HCT116 (cell line): Measurements from ENCODE around the gene PCGF2. TPM values are rescaled to one million over a fixed set of nuclear protein-coding genes. Genes with fewer than 3 reads are reported as not detected.

Experiments used
- ATAC-seq: fragments of 200-7000 bp; cut with Tn5 transposase; 2 replicates; pipeline ENCODE4 v1.9.1; 2020; ENCODE audit warnings: mild to moderate bottlenecking, moderate library complexity
- Bru-seq: library from RNA; stranded (reverse); fragments of 400-500 nt; gene quantifications from one replicate; lab custom pipeline; 2021; lab: Mats Ljungman, UMichigan
- BruChase-seq, 2 experiments: library from RNA; stranded (reverse); fragments of 400-500 nt; gene quantifications; one replicate each; lab custom pipeline; 2021; lab: Mats Ljungman, UMichigan
- BruUV-seq: library from RNA; stranded (reverse); fragments of 400-500 nt; replicated peaks from 2 replicates; lab custom pipeline; 2021; lab: Mats Ljungman, UMichigan
- CTCF ChIA-PET: fragments of 300-600 bp; sonication (Branson Sonifier 250); formaldehyde crosslinking; loops from one replicate; lab custom pipeline; 2021; ENCODE audit warnings: antibody characterized with exemption; lab: Charles Lee
- POLR2A ChIA-PET: fragments of 300-600, 350-600 bp; sonication (Branson Sonifier 250); formaldehyde crosslinking; loops from one replicate; lab custom pipeline; 2021; ENCODE audit warnings: antibody characterized with exemption; lab: Charles Lee
- RAD21 ChIA-PET, 2 experiments: fragments of 300-600 bp; sonication (Branson Sonifier 250); formaldehyde crosslinking; loops; one replicate each; lab custom pipeline; 2023; ENCODE audit warnings: low total read pairs in 2 of 2; ENCODE audit not compliant: uncharacterized antibody in 2 of 2, unreplicated experiment in 2 of 2, low non-redundant PET in 1 of 2; lab: Charles Lee
- DNase-seq: peaks from one replicate; pipeline ENCODE4 v3.0.0-alpha.2; 2010; ENCODE audit warnings: low read depth, low spot score
- H2AFZ ChIP-seq: fragments of 200-600 bp; shearing (Covaris generic), sonication (generic); 2 replicates; pipeline ENCODE4 v1.6.1; 2017; ENCODE audit warnings: low read depth, mixed run types, mixed read lengths, antibody characterized with exemption, low read length; ENCODE audit not compliant: poor library complexity, severe bottlenecking
- H3K27ac ChIP-seq: 2 replicates; pipeline ENCODE4 v1.5.1; 2012; ENCODE audit warnings: low read depth, low read length
- H3K27me3 ChIP-seq: fragments of 200-600 bp; sonication (generic); 2 replicates; pipeline ENCODE4 v1.6.1; 2016; ENCODE audit warnings: mixed run types, low read length, mixed read lengths; ENCODE audit not compliant: insufficient read depth
- H3K36me3 ChIP-seq, 2 experiments: fragments of 200-500 bp in 1 of 2; fragments of 200-600 bp in 1 of 2; sonication (Bioruptor generic) in 1 of 2; sonication (generic) in 1 of 2; 2 replicates each; pipeline versions ENCODE4 v1.5.1 to v1.6.1; 2014 to 2016; ENCODE audit warnings: low read length in 2 of 2, inconsistent platforms in 1 of 2, mixed read lengths in 1 of 2, mixed run types in 1 of 2; ENCODE audit not compliant: insufficient read depth in 2 of 2, control insufficient read depth in 1 of 2
- H3K4me1 ChIP-seq, 2 experiments: fragments of 200-600 bp in 1 of 2; sonication (generic) in 1 of 2; 2 replicates each; pipeline versions ENCODE4 v1.5.1 to v1.6.1; 2012 to 2017; ENCODE audit warnings: low read length in 2 of 2, inconsistent platforms in 1 of 2, mild to moderate bottlenecking in 1 of 2, mixed read lengths in 1 of 2, mixed run types in 1 of 2, moderate library complexity in 1 of 2; ENCODE audit not compliant: insufficient read depth in 2 of 2, control insufficient read depth in 1 of 2
- H3K4me2 ChIP-seq: fragments of 200-600 bp; sonication (generic); 2 replicates; pipeline ENCODE4 v1.6.1; 2017; ENCODE audit warnings: mixed run types, low read length, mixed read lengths
- H3K4me3 ChIP-seq, 2 experiments: fragments of 200-600 bp in 1 of 2; sonication (generic) in 1 of 2; replicated peaks in 1 of 2; 2 replicates each; pipeline ENCODE4 v1.5.1; 2011 to 2016; ENCODE audit warnings: low read length in 2 of 2, control low read depth in 1 of 2, low read depth in 1 of 2, mild to moderate bottlenecking in 1 of 2, mixed read lengths in 1 of 2, mixed run types in 1 of 2
- H3K79me2 ChIP-seq: fragments of 200-600 bp; sonication (generic); 2 replicates; pipeline ENCODE4 v1.6.1; 2017; ENCODE audit warnings: mild to moderate bottlenecking, mixed run types, low read length, moderate library complexity, mixed read lengths; ENCODE audit not compliant: insufficient read depth
- H3K9ac ChIP-seq: fragments of 200-600 bp; sonication (generic); 2 replicates; pipeline ENCODE4 v1.6.1; 2016; ENCODE audit warnings: low read length, mixed read lengths
- H3K9me2 ChIP-seq: fragments of 200-600 bp; sonication (generic), shearing (Covaris generic); 2 replicates; pipeline ENCODE4 v1.6.1; 2017; ENCODE audit warnings: mixed run types, mild to moderate bottlenecking, moderate library complexity; ENCODE audit not compliant: insufficient read depth
- H3K9me3 ChIP-seq, 2 experiments: fragments of 200-500 bp in 1 of 2; fragments of 200-600 bp in 1 of 2; sonication (Bioruptor generic) in 1 of 2; sonication (generic) in 1 of 2; 2 replicates each; pipeline ENCODE4 v1.6.1; 2014 to 2017; ENCODE audit warnings: low read length in 2 of 2, mixed read lengths in 2 of 2, inconsistent platforms in 1 of 2, low read depth in 1 of 2, mild to moderate bottlenecking in 1 of 2, mixed run types in 1 of 2, moderate library complexity in 1 of 2; ENCODE audit not compliant: control insufficient read depth in 1 of 2, insufficient read depth in 1 of 2
- H4K20me1 ChIP-seq: fragments of 200-600 bp; sonication (generic), shearing (Covaris generic); 2 replicates; pipeline ENCODE4 v1.6.1; 2017; ENCODE audit warnings: mixed run types, mild to moderate bottlenecking, moderate library complexity; ENCODE audit not compliant: insufficient read depth
- CBX3 ChIP-seq: IDR thresholded peaks from 2 replicates; pipeline ENCODE4 v1.6.1; 2012; ENCODE audit warnings: low read depth
- CEBPB ChIP-seq: IDR thresholded peaks from 2 replicates; pipeline ENCODE4 v1.6.1; 2012; ENCODE audit warnings: low read depth
- EGR1 ChIP-seq: IDR thresholded peaks from 2 replicates; pipeline ENCODE4 v1.6.1; 2012; ENCODE audit warnings: low read depth
- ELF1 ChIP-seq: IDR thresholded peaks from 2 replicates; pipeline ENCODE4 v1.6.1; 2012; ENCODE audit warnings: low read depth, borderline replicate concordance
- EZH2 ChIP-seq: fragments of 200-600 bp; sonication (generic); IDR thresholded peaks from 2 replicates; pipeline ENCODE4 v1.6.1; 2017; ENCODE audit warnings: antibody characterized with exemption, mixed run types
- EZH2phosphoT487 ChIP-seq: fragments of 200-600 bp; IDR thresholded peaks from 2 replicates; pipeline ENCODE4 v1.6.1; 2018; ENCODE audit warnings: antibody characterized with exemption, borderline replicate concordance
- FOSL1 ChIP-seq: IDR thresholded peaks from 2 replicates; pipeline ENCODE4 v1.6.1; 2012; ENCODE audit warnings: low read depth
- JUND ChIP-seq: IDR thresholded peaks from 2 replicates; pipeline ENCODE4 v1.6.1; 2012
- POLR2A ChIP-seq: IDR thresholded peaks from 2 replicates; pipeline ENCODE4 v1.7.0; 2011; ENCODE audit warnings: borderline replicate concordance; ENCODE audit not compliant: insufficient read depth, insufficient read length; ENCODE audit errors: extremely low read depth
- POLR2AphosphoS5 ChIP-seq: IDR thresholded peaks from 2 replicates; pipeline ENCODE4 v1.6.1; 2011; ENCODE audit warnings: mild to moderate bottlenecking, low read depth, low read length, moderate library complexity
- RAD21 ChIP-seq: IDR thresholded peaks from 2 replicates; pipeline ENCODE4 v1.6.1; 2012; ENCODE audit warnings: low read depth, mild to moderate bottlenecking
- SIN3A ChIP-seq: IDR thresholded peaks from 2 replicates; pipeline ENCODE4 v1.6.1; 2012; ENCODE audit warnings: low read depth
- SP1 ChIP-seq: IDR thresholded peaks from 2 replicates; pipeline ENCODE4 v1.6.1; 2012; ENCODE audit warnings: low read depth
- SRF ChIP-seq: IDR thresholded peaks from 2 replicates; pipeline ENCODE4 v1.6.1; 2012; ENCODE audit warnings: low read depth
- TCF7L2 ChIP-seq: IDR thresholded peaks from 2 replicates; pipeline ENCODE4 v1.7.0; 2011; ENCODE audit warnings: borderline replicate concordance, inconsistent platforms; ENCODE audit not compliant: insufficient read depth, insufficient read length; ENCODE audit errors: extremely low read depth
- YY1 ChIP-seq: IDR thresholded peaks from 2 replicates; pipeline ENCODE4 v1.6.1; 2011; ENCODE audit warnings: low read length, low read depth, moderate library complexity, mild to moderate bottlenecking; ENCODE audit not compliant: insufficient replicate concordance; ENCODE audit errors: extremely low read depth
- ZFX ChIP-seq: fragments of 450-650 bp; IDR thresholded peaks from 2 replicates; pipeline ENCODE4 v1.6.1; 2017
- ZNF274 ChIP-seq: fragments of 200-500 bp; sonication (Bioruptor generic); IDR thresholded peaks from 2 replicates; pipeline ENCODE4 v1.6.1; 2014; ENCODE audit warnings: mild to moderate bottlenecking, low read depth, low read length, inconsistent platforms
- intact Hi-C: fragments of 100-400 bp; cut with micrococcal nuclease; formaldehyde crosslinking; loops from 2 replicates; pipeline ENCODE4 v1.10.0; 2022
- long read RNA-seq: library from polyadenylated mRNA; unstranded; transcript quantifications from one replicate; pipeline ENCODE4 v2.0.0, GENCODE V29; 2021; ENCODE audit not compliant: unreplicated experiment
- polyA plus RNA-seq: library from polyadenylated mRNA; unstranded; fragments of >200 nt; gene quantifications from 2 replicates; pipeline ENCODE4 v1.2.1, GENCODE V29; 2012; ENCODE audit warnings: missing spikeins
- total RNA-seq: library from RNA; stranded (reverse); gene quantifications from one replicate; pipeline ENCODE4 v1.2.1, GENCODE V29; 2021; ENCODE audit not compliant: unreplicated experiment
- TF ChIP-seq, protein P1 (sequence below): IDR thresholded peaks from 2 replicates; pipeline ENCODE4 v1.6.1; 2012
- TF ChIP-seq, protein P2 (sequence below): IDR thresholded peaks from 2 replicates; pipeline ENCODE4 v1.6.1; 2012; ENCODE audit warnings: low read depth
- TF ChIP-seq, protein P3 (sequence below): IDR thresholded peaks from 2 replicates; pipeline ENCODE4 v1.6.1; 2011; ENCODE audit warnings: mild to moderate bottlenecking, low read length, moderate library complexity; ENCODE audit not compliant: insufficient replicate concordance; ENCODE audit errors: extremely low read depth
- TF ChIP-seq, protein P4 (sequence below): IDR thresholded peaks from 2 replicates; pipeline ENCODE4 v1.6.1; 2012

Gene PCGF2
- total RNA-seq = 64.6 TPM
- 60.2 and 61.4 TPM in 2 replicates for polyA plus RNA-seq
- percentile 68 among the genes with signal in this experiment for Bru-seq, nascent RNA
- BruChase-seq, experiment 1, labeled RNA remaining after a 6-hour chase = percentile 88 among the genes with signal in this experiment
- percentile 85 among the genes with signal in this experiment for BruChase-seq, experiment 2, labeled RNA remaining after a 2-hour chase
- long read RNA-seq, partial matches to known transcripts = 16 of 41 reads
- long read RNA-seq, other reads (novel, unspliced or antisense) = 25 of 41 reads

DNA sequence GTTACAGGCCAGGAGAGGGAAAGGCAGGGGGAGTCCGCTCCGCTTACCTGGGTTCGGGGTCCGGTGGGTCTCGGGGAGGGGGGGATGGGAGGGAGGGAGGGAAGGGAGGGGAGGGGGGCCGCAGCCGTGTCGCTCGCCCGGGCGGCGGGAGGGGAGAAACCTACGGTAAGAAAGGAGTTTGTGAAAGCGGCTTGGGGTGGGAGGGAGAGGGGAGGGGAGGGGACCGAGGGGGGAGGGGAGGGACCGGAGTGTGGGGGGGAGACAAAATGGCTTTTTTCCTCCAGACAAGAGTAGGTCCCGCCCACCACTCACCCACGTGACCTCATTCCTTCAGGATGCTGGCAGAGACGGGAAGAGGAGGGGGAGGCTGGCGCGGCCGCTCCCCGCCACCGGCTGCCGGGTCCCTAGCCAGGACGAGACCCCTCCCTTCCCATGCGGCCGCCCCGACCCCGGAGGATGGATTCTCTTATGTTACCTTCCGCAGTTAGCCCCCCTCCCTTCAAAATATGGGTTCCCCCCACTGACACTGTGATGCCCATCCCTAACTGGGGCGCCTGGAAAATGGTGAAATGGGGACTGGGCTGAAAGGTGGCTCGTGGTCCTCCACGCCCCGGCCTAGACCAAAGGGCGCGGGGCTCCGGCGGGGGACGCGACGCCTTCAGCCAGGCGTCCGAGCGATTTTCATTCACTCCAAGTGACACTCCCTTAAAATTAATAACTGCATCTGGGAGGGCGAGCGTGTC is at the start of gene PCGF2:
TSS of gene PCGF2 (minus strand) at position 188 of the 743 bp plus-strand sequence. CDS start 7,934 bp downstream, outside the sequence.
- Histone ChIP-seq H3K4me1 (peaks cover 34 to 65% of the 10 kb centered on the region in 2 experiments), H3K27me3 (no peaks in the 10 kb centered on the region), H3K36me3 (no peaks in the 10 kb centered on the region; a peak in 1 of 4 replicates), H3K4me2 (peak within 1 kb of the TSS; percentile 94), H3K79me2 (peaks cover 69% of the 10 kb centered on the region), H4K20me1 (no peaks in the 10 kb centered on the region), H3K9me3 (no peaks in the 10 kb centered on the region), H2AFZ (no peak within 1 kb of the TSS), H3K4me3 (peak within 1 kb of the TSS; percentile 99 to 100), H3K9me2 (no peaks in the 10 kb centered on the region), H3K9ac (peak within 1 kb of the TSS; percentile 95), H3K27ac (peak within 1 kb of the TSS; percentile 100)
- no TSS peak for BruUV-seq
- CTCF ChIA-PET = interaction anchor here (1.0 to 1.8 kb wide), 2 partner anchors 13 kb away, joined by 3 to 5 read pairs; no protein-coding TSS in a partner anchor
- peak; percentile 71 for DNase-seq
- POLR2A ChIA-PET = no interaction called here
- intact Hi-C loops = no loop called here
- RAD21 ChIA-PET = no interaction called here
- ATAC-seq = peak; percentile 26
- no peak for TF ChIP-seq CEBPB
- TF ChIP-seq, protein P1, sequence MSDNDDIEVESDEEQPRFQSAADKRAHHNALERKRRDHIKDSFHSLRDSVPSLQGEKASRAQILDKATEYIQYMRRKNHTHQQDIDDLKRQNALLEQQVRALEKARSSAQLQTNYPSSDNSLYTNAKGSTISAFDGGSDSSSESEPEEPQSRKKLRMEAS = peak; percentile 48; the same call in 1 of the 2 replicates
- no peak for TF ChIP-seq FOSL1
- TF ChIP-seq, protein P2, sequence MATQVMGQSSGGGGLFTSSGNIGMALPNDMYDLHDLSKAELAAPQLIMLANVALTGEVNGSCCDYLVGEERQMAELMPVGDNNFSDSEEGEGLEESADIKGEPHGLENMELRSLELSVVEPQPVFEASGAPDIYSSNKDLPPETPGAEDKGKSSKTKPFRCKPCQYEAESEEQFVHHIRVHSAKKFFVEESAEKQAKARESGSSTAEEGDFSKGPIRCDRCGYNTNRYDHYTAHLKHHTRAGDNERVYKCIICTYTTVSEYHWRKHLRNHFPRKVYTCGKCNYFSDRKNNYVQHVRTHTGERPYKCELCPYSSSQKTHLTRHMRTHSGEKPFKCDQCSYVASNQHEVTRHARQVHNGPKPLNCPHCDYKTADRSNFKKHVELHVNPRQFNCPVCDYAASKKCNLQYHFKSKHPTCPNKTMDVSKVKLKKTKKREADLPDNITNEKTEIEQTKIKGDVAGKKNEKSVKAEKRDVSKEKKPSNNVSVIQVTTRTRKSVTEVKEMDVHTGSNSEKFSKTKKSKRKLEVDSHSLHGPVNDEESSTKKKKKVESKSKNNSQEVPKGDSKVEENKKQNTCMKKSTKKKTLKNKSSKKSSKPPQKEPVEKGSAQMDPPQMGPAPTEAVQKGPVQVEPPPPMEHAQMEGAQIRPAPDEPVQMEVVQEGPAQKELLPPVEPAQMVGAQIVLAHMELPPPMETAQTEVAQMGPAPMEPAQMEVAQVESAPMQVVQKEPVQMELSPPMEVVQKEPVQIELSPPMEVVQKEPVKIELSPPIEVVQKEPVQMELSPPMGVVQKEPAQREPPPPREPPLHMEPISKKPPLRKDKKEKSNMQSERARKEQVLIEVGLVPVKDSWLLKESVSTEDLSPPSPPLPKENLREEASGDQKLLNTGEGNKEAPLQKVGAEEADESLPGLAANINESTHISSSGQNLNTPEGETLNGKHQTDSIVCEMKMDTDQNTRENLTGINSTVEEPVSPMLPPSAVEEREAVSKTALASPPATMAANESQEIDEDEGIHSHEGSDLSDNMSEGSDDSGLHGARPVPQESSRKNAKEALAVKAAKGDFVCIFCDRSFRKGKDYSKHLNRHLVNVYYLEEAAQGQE = no peak
- TF ChIP-seq SIN3A = no peak; the same call in 1 of the 2 replicates
- TF ChIP-seq YY1 = peak; percentile 15
- TF ChIP-seq RAD21 = no peak
- no peak for TF ChIP-seq SRF
- TF ChIP-seq POLR2A = no peak
- TF ChIP-seq EGR1 = 0 out of 2 replicates have a peak, but pooled peaks have one; percentile 30
- no peak for TF ChIP-seq ZNF274
- no peak for TF ChIP-seq SP1
- TF ChIP-seq, protein P3, sequence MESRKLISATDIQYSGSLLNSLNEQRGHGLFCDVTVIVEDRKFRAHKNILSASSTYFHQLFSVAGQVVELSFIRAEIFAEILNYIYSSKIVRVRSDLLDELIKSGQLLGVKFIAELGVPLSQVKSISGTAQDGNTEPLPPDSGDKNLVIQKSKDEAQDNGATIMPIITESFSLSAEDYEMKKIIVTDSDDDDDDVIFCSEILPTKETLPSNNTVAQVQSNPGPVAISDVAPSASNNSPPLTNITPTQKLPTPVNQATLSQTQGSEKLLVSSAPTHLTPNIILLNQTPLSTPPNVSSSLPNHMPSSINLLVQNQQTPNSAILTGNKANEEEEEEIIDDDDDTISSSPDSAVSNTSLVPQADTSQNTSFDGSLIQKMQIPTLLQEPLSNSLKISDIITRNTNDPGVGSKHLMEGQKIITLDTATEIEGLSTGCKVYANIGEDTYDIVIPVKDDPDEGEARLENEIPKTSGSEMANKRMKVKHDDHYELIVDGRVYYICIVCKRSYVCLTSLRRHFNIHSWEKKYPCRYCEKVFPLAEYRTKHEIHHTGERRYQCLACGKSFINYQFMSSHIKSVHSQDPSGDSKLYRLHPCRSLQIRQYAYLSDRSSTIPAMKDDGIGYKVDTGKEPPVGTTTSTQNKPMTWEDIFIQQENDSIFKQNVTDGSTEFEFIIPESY = no peak
- no peak for TF ChIP-seq ELF1
- TF ChIP-seq, protein P4, sequence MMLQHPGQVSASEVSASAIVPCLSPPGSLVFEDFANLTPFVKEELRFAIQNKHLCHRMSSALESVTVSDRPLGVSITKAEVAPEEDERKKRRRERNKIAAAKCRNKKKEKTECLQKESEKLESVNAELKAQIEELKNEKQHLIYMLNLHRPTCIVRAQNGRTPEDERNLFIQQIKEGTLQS = no peak
- peak; percentile 61 for TF ChIP-seq POLR2AphosphoS5
- TF ChIP-seq EZH2 = no peak
- no peak for TF ChIP-seq JUND
- TF ChIP-seq EZH2phosphoT487 = no peak
- no peak for TF ChIP-seq CBX3
- no peak for TF ChIP-seq ZFX
- TF ChIP-seq TCF7L2 = no peak
